Left lobe of liver (tissue), 2 donors: ENCODE data around the gene PPP1R2B. TPM values are rescaled to one million over a fixed set of nuclear protein-coding genes. Genes with fewer than 3 reads are reported as not detected.
A peak's percentile ranks its signal among the peaks of the same experiment; 100 is the strongest.
"Not testable (repeated sequence)": the region's sequence is repeated elsewhere in the genome, so short reads cannot be mapped to it uniquely, and the experiment has no call there.

ENCODE experiments used
- ATAC-seq: fragments of 200-7000 bp; cut with Tn5 transposase; one replicate; pipeline ENCODE4 v1.9.1; 2020; ENCODE audit warnings: mild to moderate bottlenecking, moderate library complexity
- DNase-seq: peaks from one replicate; pipeline ENCODE4 v3.0.0-alpha.2; 2020; ENCODE audit warnings: low spot score
- total RNA-seq: library from RNA; stranded (reverse); gene quantifications from one replicate; pipeline ENCODE4 v1.2.1, GENCODE V29; 2021
- donor health status: DM: no; HTN: no; CAD: no; lungs with moderate emphysema.
- donor health status: DM: no; HTN: yes; CAD: no.

The PPP1R2B gene
- not detected for total RNA-seq

DNA sequence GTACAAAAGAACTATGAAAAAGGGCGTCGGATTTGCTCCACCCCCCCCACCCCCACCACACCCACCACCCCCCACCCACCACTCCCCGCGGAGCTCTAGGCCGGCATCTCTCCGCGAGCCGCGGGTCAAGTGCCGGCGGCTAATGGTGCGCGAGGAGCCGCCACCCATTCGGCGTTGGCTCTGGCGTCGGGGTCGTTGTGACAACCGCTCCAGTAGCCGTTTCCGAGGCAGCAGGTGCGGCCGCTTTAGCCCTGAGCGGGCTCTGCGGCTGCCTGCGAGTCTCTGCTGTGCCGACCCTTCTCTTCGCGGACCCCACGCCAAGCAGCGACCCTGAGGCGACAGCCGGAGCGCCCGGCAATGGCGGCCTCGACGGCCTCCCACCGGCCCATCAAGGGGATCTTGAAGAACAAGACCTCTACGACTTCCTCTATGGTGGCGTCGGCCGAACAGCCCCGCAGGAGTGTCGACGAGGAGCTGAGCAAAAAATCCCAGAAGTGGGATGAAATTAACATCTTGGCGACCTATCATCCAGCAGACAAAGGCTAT lies at the start of gene PPP1R2B:
Gene PPP1R2B, plus strand, starts transcription at position 90 of the 546 bp plus-strand sequence. Its CDS starts 268 bp downstream, at position 358.
- DNase-seq = no peak
- no peak for ATAC-seq

- no peak for ATAC-seq
- DNase-seq = no peak
These were observed 49.2 kb upstream of the PPP1R2B start for GRCh38 chr5:156800929-156801328.

DNA sequence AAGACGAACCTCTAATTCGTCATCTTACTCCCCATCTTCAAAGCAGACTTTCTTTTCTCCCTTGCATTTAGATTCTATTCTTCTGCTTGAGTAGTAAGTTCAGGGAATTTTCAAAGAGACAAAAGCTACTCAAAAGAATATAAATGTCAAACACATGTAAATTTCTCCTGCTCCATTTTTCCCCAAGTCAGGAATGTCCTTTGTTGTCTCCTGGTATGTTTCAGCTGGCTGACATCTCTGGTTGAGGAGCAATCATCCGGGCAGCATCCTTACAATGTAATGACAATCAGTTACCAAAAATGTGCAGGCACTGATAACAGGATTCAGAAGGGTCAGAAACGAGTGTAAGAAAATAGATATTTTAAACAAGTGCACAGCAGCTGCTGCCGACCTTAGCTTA lies 47.6 kb upstream of the PPP1R2B start:
- ATAC-seq = no peak

DNA sequence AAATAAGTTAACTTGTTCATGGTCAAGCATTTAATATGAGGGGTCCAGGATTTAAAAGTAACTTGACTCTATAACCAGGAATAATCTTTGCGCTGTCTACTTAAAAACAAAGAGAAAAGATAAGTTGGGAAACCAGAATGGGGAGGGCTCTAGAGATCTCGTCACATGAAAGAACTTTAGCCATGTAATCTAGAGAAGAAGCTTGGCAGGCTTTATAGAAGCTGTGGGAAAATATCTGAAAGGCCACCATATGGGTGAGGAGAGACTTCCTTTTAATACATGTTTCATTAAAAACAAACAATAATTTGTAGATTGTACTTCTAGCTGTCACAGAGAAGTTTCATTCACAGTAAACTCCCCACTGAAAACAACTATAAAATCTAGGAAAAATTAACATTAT lies 46.7 kb upstream of the PPP1R2B start:
- DNase-seq = no peak
- ATAC-seq = no peak

More for the DNA sequence above, 47.6 kb upstream of the PPP1R2B start:
- DNase-seq = no peak

- ATAC-seq (no peak), DNase-seq (no peak)
These were observed 37.1 kb upstream of the PPP1R2B start for GRCh38 chr5:156812959-156813358.

- DNase-seq = peak; percentile 46
- ATAC-seq = peak; percentile 91
These were observed 34.0 kb upstream of the PPP1R2B start for GRCh38 chr5:156815988-156816599.

GRCh38 chr5:156819537-156819936 lies 30.6 kb upstream of the PPP1R2B start:
- DNase-seq = no peak
- no peak for ATAC-seq

DNA sequence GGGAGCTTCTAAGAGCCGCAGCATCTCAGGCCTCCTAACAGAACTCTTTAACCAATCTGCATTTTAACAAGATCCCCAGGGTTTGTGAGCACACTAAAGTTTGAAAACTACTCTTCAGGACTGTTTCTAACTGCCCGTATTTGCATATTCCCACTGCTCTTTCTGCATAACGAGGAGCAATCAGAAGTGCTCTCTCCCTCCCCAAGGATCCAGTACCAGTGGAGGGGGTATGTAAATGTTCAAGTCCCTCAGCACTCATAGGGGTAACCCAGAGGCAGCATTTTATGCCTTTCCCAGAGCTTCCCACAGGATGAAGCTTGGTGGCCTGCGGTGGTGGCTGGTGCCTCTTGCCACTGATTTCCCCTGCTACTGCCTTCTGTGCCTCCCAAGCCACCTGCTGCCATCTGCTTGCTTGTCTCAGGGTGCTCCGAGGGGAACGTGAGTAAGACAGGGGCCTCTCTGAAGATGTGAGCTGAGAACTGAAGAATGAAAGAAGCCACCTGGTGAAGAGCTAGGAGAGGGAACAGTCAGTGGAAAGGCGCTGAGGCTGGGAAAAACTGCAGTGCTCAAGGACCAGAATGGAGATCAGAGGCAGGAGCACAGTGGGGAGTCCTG lies 30.0 kb upstream of the PPP1R2B start:
- no peak for DNase-seq
- ATAC-seq = no peak

GRCh38 chr5:156824241-156824640 lies 25.9 kb upstream of the PPP1R2B start:
- DNase-seq = no peak
- ATAC-seq = no peak

DNA sequence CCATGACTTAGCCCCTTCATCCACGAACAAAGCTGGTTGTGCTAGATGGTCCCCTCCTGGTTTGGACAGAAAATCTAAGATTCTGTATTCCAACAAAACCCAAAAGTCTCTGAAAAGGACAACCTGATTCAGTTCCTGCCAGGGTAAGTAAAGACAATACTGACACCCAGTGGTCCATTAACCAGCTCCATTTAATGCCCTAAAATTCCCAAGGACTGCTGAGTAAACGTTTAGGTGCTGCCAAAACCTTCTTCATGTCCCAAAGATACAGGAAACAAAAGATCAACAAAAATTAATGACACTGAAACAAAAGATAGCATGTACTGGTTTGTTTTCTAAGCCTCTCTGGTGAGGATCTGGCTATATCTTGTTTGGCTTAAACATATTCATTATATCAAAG lies 25.3 kb upstream of the PPP1R2B start:
- DNase-seq (no peak), ATAC-seq (peak; percentile 77)

DNA sequence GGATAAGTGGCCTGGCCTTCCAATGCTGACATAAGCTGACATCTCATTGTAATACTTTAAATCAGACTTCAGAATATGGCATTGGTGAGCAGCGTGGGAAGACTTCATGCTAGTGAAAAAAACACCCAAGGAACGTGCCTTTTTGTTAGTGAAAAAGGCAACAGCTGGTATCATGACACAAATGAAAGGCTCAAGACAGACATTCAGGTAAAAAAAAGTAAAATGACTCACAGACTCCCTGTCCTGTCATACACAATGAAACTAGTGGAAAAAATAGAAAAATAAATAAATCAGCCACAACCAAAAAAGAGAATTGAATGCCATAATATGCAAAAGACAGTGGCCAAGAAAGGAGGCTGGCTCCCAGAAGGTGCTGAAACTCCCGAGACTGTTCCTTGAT lies 24.4 kb upstream of the PPP1R2B start:
- ATAC-seq (no peak), DNase-seq (no peak)

DNA sequence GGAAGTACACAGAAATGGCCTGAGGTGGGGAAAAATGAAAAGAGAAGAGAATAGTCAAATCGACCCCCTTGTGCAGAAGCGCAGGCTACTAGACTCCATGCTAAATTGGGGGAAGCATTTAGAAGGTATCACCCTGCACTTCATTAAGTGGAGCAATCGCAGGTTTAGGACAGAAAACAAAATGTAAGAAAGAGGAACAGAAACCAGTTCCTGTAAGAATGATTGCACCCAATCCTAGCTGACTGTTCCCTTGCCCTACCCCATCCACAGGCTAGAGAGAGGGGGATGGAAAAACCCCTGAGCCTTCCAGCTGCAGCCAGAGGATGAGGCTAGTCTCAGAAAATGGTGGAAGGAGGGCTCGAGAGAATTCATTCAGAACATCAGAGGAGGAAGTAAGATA lies 23.9 kb upstream of the PPP1R2B start:
- DNase-seq = no peak

DNA sequence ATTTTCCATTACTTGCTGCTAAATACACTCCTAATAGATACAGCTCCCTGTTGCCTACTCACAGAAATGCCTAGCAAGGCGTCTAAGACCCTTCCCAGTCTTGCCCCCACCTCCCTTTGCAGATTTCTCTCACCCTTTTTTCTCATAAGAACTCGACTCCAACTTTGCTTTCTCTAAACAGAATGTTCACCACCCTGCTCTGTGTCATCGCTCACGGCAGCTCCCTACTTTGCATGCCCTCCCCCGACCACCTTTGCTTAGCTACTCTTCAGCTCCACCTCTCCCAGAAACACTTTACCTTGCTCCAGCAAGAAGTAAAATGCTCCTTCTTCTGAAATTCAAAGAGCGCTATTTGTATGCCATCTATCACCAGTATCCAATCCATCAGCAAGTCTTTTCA lies 15.2 kb upstream of the PPP1R2B start:
- no peak for ATAC-seq
- no peak for DNase-seq

More for the DNA sequence above, 23.9 kb upstream of the PPP1R2B start:
- ATAC-seq = no peak

GRCh38 chr5:156835905-156836304 lies 14.2 kb upstream of the PPP1R2B start:
- ATAC-seq = no peak

DNA sequence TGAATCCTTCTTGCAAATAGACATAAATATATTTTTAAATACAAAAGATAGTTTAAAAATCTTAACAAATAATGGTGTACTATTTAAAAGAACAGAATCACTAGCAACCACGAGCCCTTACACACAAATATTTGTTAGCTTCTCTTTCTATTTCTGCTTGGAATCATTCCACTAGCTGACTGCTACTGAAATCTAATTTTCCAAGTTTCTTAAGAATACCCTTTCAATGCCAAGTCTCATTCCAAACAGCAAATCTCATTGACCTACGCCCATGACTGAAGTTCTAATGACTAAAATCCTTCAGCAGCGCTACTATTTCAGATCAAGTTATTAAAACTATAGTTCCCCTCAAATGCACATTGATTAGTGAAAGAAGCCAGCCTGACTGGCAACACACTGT lies 13.2 kb upstream of the PPP1R2B start:
- DNase-seq (no peak), ATAC-seq (no peak)

More at GRCh38 chr5:156835905-156836304, 14.2 kb upstream of the PPP1R2B start:
- DNase-seq = no peak

DNA sequence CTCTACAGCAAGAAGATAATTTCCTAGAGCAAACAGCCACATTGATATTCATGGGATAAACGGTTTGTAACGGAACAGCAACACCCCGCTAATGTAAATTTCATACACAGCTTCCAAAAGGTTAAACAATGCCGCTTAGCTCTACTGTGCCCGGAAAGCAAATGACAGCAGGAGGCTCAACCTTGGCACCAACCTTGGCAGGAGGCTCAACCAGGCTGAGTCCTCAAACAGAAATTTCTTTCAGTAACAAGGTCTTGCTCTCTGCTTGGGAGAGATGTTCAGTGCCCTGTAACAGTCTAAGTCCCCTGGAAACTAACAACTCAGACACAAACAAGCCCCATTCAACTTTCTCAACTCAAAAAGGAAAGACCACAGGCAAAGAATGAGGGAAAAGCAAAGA lies 11.1 kb upstream of the PPP1R2B start:
- DNase-seq (no peak), ATAC-seq (no peak)

GRCh38 chr5:156841737-156842136 lies 8.4 kb upstream of the PPP1R2B start:
- ATAC-seq = no peak
- no peak for DNase-seq

DNA sequence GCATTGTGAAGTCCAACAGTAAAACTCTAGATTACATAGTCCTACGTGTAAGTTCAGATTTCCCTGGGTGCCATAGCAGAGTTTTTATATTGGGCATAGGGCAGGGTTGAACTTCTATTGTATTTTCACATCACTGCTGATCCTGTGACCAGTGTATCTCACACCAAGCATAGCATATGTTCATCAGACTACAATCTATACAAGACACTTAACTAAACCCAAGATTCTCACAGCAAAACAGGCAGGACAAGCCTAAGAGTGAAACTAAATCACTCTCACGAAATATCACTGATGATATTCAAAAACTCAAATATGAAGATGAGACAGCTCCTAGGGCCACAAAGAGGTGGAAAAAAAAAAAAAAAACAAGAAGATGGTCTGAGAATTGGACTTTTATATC lies 3.2 kb upstream of the PPP1R2B start:
- DNase-seq (no peak), ATAC-seq (no peak)

GRCh38 chr5:156848447-156848846 lies 1.6 kb upstream of the PPP1R2B start:
- not testable (repeated sequence) for ATAC-seq, DNase-seq

DNA sequence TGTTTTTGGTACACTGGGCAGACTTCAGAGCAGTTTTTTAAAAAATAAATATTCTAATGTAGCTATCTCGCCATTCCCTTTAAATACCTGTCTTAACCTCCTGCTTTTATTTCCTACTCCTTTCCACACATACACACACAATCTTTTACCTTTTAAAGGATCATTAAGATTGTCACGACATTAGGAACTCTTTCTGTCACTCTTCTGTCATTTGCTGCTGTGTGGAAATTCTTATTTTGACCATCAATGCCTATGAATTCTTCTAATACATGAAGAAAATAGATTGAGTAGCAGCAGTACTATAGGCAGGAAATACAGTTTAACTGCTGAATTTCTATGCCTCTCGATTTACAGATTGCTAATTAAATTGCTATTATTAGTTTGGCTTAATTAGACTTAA lies 1.8 kb downstream of the PPP1R2B start:
- ATAC-seq (no peak), DNase-seq (no peak)

GRCh38 chr5:156853055-156853454 lies 3.0 kb downstream of the PPP1R2B start:
- not testable (repeated sequence) for DNase-seq, ATAC-seq

DNA sequence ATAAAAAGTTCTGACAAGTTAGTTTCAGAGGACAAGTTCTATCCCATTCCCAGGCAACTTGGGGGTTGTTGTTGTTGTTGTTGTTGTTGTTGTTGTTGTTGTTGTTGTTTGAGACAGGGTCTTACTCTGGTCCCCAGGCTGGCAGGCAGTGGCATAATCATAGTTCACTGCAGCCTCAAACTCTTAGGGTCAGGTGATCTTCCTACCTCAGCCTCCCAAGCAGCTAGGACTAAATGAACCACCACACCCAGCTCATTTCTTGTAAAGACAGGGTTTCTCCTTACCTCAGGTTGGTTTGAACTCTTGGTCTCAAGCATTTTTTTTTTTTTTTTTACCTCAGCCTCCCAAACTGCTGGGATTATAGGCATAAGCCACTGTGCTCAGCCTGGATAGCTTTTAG lies 15.3 kb downstream of the PPP1R2B start:
- DNase-seq = no peak
- no peak for ATAC-seq

DNA sequence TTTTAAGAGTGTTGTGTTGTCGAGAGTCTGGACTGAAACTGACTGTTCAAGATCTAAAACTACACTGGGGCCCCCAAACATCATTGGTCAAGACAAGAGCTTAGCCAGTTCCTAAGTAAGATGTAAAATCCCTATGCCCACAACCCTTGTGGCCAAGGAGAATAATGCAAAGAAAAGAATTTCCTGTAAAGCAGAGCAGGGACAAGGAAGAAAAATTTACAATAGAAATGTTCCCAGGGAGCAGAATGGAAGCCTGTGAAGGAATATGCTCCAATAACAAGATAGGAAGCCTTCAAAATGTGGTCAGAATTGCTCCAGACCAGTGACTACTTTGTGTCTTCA lies 20.4 kb downstream of the PPP1R2B start:
- DNase-seq = no peak
- ATAC-seq = no peak
